Neural crest cell (in vitro differentiated cells): ENCODE data around the gene COL15A1. TPM values are rescaled to one million over a fixed set of nuclear protein-coding genes. Genes with fewer than 3 reads are reported as not detected.

Experiments
- DNase-seq: peaks from one replicate; pipeline ENCODE4 v3.0.0; 2021; ENCODE audit warnings: low read depth, mixed read lengths, low spot score
- H3K27ac Mint-ChIP-seq: one replicate; pipeline ENCODE4 v1.8.0; 2021; ENCODE audit warnings: mild to moderate bottlenecking, mixed read lengths; ENCODE audit not compliant: unreplicated experiment
- H3K27me3 Mint-ChIP-seq: 2 replicates; pipeline ENCODE4 v1.8.0; 2021; ENCODE audit warnings: low read depth, mild to moderate bottlenecking, mixed read lengths
- H3K36me3 Mint-ChIP-seq: 2 replicates; pipeline ENCODE4 v1.8.0; 2021; ENCODE audit warnings: low read depth, mild to moderate bottlenecking, mixed read lengths
- H3K4me1 Mint-ChIP-seq: 2 replicates; pipeline ENCODE4 v1.8.0; 2021; ENCODE audit warnings: mixed read lengths
- H3K4me3 Mint-ChIP-seq: one replicate; pipeline ENCODE4 v1.8.0; 2021; ENCODE audit warnings: mild to moderate bottlenecking, mixed read lengths
- H3K9me3 Mint-ChIP-seq: 2 replicates; pipeline ENCODE4 v1.8.0; 2021; ENCODE audit warnings: mixed read lengths
- CTCF ChIP-seq: fragments of 200-600 bp; sonication (generic); conservative IDR thresholded peaks from 2 replicates; pipeline ENCODE4 v1.5.0; 2021; ENCODE audit warnings: antibody characterized with exemption, mild to moderate bottlenecking
- total RNA-seq: library from RNA; stranded (reverse); gene quantifications from 2 replicates; pipeline ENCODE4 v1.2.1, GENCODE V29; 2021

The COL15A1 gene
- total RNA-seq, 1 donor from 2014 or later: 0.33 TPM

- Mint-ChIP-seq H3K27ac (no peak overlapping the region), H3K27me3 (no peaks in the 10 kb centered on the region), H3K4me1 (peaks cover 33% of the 10 kb centered on the region), H3K36me3 (peaks cover 3% of the 10 kb centered on the region), H3K9me3 (no peaks in the 10 kb centered on the region), H3K4me3 (no peak overlapping the region)
- DNase-seq: no peak
- no peak for TF ChIP-seq CTCF
These were observed 176.4 kb downstream of the COL15A1 start for GRCh38 chr9:99119976-99120655.

Other genes starting within 250 kb of the COL15A1 start
- gene GABBR2, start 235.0 kb upstream of the COL15A1 start, total RNA-seq: 0.77 and 0.84 TPM in 2 replicates
- gene ANKS6, start 147.4 kb upstream of the COL15A1 start, total RNA-seq: 27.4 and 30.9 TPM in 2 replicates
- gene GALNT12, start 136.2 kb upstream of the COL15A1 start, total RNA-seq: 4.6 and 4.9 TPM in 2 replicates
- gene TGFBR1, start 161.2 kb downstream of the COL15A1 start, total RNA-seq: 117 and 118 TPM in 2 replicates